NOMO-1 (cell line): ENCODE results near the gene WNT16.
"Not testable (repeated sequence)": the region's sequence is repeated elsewhere in the genome, so short reads cannot be mapped to it uniquely, and the experiment has no call there.

Experiments
- DNase-seq, 2 experiments: peaks; one replicate each; lab custom pipeline; 2025; ENCODE audit not compliant: unreplicated experiment in 2 of 2; lab: John Stamatoyannopoulos, UW

WNT16 gene

DNA sequence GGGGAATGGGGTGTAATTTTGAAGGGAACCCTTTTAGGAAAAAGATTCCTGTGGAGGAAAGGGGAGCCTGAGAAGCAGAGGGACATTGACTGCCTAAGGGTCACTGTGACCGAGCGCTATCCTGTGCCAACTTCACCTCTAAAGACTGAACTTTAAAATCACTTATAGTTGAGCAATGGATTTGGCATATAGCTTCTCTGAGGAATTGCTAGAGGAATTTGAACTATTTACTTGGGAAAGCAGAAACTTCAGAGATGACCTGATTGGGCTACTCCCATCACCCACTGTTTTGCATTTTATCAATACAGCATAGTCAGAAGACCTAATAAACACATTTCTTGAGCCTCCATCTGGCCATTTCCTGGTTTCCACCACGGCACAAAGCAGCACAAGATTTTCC is 23.7 kb upstream of the WNT16 start:
- DNase-seq: no peak

DNA sequence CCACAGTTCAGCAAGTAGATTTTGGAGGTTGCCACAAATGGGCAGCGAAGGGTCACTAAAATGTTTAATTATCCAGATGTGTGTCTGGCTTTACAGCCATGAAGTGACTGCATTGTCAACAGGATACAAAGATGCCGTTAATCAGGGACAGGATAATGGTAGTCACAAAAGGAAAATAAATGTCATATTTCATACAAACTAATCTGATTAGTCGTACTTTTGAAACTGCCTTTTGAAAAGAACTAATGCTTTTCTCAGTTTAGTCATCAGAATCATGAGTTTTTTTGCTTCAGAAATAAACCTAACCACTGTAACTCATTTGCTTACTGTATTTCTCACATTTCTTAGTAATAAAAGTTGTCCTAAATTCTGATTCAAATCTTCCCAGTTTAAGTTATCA is 22.2 kb upstream of the WNT16 start:
- DNase-seq: no peak

DNA sequence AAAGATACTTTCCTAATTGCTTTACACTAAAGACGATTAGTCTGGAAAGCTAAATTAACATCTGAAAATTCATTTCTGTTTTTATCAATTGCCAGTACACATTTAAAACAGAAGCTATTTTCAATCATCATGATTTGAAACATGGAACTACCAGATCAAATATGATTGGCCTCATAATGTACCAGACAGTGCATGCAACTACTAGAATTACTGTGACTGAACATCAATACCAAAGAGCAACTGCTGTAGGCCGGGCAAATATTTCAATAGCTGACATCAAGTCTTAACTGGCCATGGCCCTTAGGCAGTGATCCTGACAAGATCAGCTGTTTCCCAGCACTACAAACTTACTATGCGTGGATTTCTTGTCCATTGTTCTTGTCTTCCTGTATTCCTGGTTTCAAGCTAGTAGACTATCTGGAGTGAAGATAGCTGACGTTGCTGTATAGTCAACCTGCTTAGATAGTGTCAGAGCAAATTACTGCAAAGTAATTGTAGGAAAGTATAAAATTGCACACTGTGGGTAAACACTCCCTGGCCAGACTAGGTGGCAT is 21.7 kb upstream of the WNT16 start:
- no peak for DNase-seq

DNA sequence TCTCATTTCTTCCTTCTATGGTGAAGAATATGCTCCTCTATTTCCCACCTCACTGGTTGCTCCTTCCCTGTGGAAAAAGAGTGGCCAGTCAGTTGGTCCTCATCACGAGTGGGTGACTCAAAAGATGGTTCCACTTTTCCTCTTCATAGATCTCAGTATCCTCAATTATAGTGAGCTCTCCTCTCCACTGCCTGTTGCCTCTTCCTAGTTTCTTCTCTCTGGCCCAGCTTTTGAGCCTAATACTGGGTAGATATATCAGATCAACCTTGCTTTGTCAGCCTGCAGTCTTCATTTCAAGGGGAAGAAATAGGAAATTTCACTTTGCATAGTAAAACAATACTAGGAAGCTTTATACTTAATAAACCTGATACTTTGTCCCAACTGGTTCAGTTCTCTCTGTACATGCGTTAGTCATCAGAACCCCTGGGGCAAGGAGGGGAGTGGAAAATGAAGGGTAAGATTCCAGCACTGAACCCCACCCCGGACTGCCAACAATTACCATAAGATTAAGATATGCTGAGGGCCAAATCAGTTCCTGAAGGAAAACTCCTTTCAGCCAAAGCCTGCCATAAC is 15.5 kb upstream of the WNT16 start:
- DNase-seq: no peak

DNA sequence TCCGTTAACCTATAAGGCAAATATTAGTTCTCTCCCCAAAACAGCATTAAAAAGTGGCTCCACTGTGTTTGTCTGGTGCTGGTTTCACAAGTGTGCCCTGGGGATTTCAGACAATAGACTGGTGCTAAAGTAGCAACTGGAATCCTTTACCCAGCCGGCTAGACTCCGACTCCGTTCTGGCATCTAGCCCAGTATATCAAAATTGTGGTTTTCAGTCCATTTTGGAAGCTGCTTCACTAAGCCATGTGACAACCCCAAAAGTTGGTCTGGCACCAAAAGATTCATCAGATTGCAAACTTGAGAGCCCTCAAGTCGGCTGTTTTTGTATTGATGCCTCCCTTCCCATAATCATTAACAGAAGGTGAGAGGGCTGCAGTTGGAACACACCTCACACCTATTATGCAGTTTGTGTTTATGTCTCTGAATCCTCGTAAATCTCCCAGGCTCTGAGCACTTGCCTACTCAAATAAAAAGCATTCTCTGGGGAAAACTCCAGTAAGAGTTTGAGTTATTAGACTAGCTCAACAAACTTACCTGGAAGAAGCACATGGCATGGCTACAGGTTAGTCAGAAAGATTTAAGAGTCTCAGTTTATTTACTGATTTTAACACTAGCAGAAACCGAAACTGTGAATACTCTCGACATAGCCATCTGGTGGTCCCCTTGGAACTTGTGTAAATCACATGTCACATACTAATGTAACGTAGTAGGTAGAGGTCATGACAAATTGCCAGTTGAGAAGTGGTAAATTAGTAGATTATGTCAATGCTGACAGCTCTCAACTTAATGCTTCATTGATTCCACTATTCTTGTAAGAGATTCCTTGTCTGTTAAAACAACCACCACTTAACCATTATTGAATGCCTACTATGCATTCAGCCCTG is 14.8 kb upstream of the WNT16 start:
- no peak for DNase-seq

DNA sequence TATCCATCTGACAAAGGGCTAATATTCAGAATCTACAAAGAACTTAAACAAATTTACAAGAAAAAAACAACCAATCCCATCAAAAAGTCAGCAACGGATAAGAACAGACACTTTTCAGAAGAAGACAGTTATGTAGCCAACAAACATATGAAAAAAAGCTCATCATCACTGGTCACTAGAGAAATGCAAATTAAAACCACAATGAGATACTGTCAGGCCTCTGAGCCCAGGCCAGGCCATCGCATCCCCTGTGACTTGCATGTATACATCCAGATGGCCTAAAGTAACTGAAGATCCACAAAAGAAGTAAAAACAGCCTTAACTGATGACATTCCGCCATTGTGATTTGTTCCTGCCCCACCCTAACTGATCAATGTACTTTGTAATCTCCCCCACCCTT is 13.6 kb upstream of the WNT16 start:
- DNase-seq: not testable (repeated sequence)

DNA sequence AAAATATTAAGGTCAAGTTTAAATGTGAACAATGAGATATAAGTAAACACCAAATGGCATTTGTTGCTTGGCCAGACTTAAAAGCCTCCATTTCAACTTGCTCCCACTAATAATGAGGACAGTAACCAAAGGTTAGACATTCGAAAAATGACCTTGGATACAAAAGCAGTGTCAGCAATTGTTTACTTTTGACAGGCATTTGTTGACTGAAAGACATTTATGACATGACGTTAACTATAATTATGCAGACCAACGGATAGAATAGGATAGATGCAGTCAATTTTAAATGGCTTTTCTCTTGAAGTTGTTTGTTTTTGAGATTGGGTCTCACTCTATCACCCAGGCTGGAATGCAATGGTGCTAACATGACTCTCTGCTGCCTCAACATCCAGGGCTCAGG is 6.3 kb upstream of the WNT16 start:
- no peak for DNase-seq

DNA sequence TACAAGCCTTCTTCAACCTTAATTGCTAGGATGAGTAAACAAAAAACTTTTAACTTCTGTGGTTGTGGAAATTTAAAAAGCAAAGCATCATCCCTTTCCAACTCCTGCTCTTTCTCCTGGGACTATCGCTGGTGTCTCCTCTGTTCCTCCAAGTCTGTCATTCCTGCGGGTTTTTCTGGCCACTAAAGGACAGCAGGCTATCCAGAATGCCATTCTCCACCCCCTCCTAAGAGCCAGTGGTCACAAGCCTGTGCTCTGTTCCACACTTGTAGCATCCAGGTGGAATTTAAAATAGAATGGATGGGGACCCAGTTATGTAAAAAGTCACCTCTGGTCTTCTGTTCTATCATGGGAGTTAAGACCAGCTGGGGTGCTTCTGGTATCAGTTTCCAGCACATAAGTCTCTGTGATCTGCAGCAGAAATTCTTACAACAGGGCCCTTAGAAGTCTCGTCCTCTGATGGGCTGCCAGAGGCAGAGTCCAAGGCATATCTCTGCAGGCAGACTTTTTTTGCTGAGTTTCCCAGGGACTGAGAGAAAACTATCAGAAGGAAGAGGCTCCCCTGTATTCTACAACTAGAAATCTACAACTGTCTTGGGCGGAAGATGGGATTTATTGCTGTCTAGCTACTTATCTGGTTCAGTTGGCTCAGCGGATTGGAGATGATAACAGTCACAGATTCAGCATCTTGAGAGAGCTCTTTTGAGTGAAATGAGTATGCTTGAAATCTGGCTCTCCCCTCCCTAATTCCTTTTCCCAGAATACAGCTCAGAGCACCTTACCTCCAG is 5.1 kb upstream of the WNT16 start:
- no peak for DNase-seq

DNA sequence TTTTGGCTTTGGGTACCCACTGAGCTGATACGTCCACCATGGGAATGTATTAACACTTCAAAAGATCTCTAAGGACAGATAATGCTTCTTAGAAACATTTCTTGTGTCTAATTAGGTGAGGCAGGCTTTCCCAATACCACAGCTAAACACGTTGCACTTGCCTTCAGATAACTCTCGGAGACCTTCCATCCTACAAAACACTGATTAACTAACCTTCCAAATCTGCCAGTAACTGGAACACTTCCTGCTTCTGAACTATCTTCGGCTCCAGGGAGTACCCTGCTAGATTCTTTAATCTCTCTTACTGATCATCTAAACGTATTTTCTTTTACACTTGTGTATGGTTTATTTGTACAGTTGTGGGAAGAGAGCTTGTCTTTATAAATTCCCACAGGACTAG is 1.1 kb upstream of the WNT16 start:
- no peak for DNase-seq

DNA sequence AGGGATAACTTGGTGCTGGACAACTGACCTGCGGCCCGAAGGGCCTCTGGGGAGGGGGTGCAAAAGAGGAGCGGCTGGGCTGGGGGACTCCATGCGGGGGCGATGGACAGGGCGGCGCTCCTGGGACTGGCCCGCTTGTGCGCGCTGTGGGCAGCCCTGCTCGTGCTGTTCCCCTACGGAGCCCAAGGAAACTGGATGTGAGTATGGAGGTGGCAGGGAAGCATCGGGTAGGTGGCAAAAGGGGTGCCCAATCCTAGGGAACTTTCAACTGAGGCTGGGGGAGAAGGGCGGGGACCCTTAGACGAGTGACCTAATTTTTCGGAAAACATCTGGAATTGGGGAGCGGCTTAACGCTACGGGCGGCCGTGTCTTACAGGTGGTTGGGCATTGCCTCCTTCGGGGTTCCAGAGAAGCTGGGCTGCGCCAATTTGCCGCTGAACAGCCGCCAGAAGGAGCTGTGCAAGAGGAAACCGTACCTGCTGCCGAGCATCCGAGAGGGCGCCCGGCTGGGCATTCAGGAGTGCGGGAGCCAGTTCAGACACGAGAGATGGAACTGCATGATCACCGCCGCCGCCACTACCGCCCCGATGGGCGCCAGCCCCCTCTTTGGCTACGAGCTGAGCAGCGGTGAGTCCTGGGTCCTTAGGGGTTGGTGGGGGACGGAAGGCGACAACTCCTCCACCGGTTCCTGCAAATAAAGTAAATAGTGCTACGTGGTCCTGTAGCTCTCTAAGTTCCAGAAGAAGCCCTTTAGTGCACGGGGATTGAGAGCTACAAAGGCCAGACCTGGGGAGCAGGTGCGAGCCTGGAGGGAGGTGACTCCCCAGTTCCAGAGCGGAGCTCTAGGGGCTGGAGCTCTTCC is 622 bp downstream of the WNT16 start:
- DNase-seq: no peak

DNA sequence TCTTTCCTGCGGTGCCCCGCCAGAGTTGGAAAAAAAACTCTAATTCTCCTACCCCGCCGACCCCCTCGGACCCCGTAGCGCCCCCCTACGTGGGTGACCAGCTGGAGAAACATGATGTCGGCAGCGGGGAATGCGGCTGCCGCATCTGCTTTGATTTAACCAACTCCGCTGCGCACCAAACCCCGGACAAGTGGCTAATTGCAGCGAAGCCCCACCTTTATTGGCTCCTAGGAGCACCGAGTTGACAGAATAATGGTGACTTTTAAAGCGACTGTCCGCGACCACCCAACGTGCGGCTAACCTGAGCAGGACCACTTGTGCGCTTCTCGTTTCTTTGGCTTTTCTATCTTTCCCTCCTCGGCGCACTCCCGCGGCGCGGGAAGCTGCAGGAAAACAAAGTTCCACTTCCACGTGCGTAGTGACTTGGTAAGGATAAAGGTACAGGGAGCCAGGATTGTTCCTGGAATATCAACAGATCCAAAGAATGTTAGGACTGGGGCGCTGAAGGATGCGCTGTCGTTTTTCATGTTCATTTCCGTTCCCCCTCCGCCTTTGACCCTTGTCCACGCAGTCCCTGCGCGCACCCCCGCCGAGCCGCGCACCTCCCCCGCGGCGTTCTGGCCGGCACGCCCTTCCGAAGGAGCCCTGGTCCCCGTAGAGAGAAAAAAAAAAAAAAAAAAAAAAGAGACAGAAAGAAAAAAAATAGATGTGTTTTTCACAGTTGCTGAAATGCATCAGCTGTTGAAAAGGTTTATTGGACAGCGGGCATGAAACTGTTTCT is 1.4 kb downstream of the WNT16 start:
- DNase-seq: no peak

DNA sequence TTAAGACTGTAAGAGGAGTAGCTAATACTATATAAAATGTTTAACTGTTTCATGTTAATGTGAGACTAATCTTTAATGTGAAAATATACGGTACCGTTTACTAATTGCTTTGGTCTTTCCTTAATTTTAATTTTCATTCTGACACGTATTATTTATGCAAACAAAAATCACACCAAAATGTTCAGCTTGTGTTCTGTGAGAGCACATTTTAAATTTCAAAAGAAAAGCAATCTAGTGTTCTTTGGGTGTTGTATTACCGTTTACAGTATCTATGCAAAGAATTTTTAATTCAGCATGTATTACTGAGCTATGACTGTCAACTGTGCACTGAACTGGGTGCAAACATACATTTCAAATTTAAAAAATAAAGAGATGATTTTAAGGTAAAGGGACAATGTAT is 2.2 kb downstream of the WNT16 start:
- no peak for DNase-seq

DNA sequence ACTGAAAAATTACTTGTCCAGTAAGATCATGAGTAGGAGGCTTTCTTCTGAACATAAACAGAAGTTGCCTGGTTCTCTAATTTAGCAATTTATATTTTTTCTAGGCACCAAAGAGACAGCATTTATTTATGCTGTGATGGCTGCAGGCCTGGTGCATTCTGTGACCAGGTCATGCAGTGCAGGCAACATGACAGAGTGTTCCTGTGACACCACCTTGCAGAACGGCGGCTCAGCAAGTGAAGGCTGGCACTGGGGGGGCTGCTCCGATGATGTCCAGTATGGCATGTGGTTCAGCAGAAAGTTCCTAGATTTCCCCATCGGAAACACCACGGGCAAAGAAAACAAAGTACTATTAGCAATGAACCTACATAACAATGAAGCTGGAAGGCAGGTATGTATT is 2.8 kb downstream of the WNT16 start:
- DNase-seq: no peak

DNA sequence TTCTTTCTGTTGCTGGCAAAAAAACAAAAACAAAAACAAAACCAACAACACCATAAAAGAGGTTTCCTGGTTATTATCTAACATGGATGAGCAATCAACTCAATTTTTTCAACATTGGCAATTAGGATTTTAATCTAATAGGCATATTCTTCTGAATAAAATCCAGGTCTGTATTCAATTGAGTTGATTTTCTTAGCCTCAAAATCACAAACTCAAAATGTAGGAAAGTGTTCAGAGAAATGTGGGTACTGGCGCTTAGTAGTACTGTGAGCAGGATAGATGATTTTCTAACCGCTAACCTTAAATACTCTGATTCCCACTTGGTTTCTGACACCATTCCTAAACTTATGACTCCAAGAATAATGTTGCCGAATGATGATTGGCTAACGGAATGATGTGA is 5.6 kb downstream of the WNT16 start:
- no peak for DNase-seq

DNA sequence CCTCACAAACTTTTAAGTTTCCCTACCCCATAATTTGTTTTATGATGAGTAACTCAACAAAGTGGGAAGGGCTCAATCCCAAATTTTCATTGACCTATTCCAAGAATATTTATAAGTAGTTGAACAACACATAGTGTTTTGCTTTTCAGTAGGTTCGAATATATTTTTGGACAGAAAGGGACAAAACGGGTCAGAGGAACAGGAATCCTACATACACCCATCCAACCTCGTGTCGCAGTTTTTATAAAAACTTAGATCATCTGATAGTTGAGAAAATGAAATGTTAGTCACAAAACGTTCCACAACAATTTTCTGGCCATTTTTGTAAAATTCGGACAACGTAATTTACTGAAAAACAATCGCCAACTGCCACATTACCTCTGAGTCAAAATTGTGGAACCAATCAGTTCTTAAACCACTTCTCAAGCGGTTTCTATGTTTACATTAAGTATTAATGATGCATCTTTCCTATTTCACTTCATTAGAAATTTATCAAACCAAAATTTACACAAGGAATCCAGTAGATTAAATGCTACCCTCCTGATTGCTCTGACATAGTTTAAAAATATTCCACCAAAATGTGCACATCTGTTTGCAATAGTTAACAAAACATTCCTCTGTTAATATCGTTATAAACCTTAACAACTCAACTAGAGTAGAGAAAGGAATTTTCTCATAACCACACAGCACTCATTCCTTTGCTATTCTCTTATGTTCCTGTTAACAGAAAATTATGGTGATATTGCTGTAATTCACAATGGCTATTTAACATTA is 6.3 kb downstream of the WNT16 start:
- no peak for DNase-seq

DNA sequence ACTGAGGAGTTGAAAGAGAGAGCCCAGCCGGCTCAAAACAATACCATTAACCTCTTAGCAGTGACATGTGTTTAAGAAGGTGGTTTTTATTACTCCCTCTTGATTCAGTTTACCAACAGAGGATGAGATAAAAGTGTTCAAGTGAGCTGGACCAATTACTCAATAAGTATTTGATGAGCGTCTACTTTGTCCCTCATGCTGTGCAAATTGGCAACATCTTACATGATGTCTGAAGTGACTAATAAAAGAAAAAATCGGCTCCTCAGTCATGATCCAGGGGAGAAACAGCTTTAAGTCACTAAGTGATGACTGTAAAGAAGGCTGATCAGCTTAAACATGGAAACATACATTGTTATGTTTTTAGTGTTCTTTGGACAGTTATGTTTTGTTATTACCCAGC is 7.8 kb downstream of the WNT16 start:
- no peak for DNase-seq

DNA sequence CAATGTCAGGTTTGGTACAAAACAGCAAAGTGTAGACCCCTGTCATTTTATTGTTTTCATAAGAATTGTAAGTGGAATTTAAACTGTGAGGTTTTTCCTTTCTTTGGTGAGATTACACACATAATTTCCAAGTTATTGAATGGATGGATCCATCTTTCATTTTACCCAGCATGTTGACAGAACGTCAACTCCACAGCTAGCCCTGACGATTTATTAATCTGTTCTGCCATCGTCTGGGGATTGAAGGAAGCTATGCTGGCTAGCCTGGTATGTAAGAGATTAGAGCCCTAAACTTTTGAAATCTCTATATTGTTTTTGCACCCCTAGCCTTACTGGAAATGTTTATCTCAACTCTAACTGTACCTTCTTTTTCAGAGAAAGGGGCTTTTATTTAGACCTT is 8.6 kb downstream of the WNT16 start:
- no peak for DNase-seq

DNA sequence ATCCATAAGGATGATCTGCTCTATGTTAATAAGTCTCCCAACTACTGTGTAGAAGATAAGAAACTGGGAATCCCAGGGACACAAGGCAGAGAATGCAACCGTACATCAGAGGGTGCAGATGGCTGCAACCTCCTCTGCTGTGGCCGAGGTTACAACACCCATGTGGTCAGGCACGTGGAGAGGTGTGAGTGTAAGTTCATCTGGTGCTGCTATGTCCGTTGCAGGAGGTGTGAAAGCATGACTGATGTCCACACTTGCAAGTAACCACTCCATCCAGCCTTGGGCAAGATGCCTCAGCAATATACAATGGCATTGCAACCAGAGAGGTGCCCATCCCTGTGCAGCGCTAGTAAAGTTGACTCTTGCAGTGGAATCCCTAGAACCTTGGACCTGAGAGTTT is 10.3 kb downstream of the WNT16 start:
- DNase-seq: no peak

DNA sequence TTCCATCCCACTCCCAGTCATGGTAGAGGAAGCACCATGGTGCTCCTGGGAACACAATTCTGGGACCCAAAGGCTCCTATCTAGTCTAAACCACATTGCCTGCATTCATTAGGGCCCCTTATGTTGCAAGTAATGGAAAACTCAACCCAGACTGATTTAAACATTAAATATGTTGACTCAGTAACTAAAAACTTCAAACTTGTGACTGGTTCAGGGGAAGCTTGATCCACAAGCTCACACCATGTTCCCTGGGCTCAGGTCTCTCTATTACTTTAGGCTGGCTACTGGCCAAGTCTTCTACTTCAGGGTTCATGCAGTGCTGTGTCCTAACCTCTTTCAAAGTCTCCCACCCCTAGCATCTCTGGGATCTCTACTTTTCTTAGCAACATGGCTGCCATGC is 13.1 kb downstream of the WNT16 start:
- no peak for DNase-seq
